ENCODE results near the gene FBXO47. TPM values are rescaled to one million over a fixed set of nuclear protein-coding genes. Genes with fewer than 3 reads are reported as not detected.

FBXO47 gene
- polyA plus RNA-seq, 4 donors = not detected

- no peak for DNase-seq (ENCODE audit: low read depth in 4 of 4, low spot score in 3 of 4)
These were observed 59.1 kb downstream of the FBXO47 start for GRCh38 chr17:38907930-38908675.

- DNase-seq (ENCODE audit: low read depth in 4 of 4, low spot score in 3 of 4) = no peak
These were observed 60.6 kb downstream of the FBXO47 start for GRCh38 chr17:38906460-38907228.

- DNase-seq (ENCODE audit: low read depth in 4 of 4, low spot score in 3 of 4) = no peak
These were observed 61.8 kb downstream of the FBXO47 start for GRCh38 chr17:38905375-38905774.

- DNase-seq (ENCODE audit: low read depth in 4 of 4, low spot score in 3 of 4) = no peak
These were observed 62.3 kb downstream of the FBXO47 start for GRCh38 chr17:38904892-38905291.

- no peak for DNase-seq (ENCODE audit: low read depth in 4 of 4, low spot score in 3 of 4)
These were observed 63.8 kb downstream of the FBXO47 start for GRCh38 chr17:38903404-38903803.

GRCh38 chr17:38900978-38901656 lies 66.1 kb downstream of the FBXO47 start:
- DNase-seq (ENCODE audit: low read depth in 4 of 4, low spot score in 3 of 4) = no peak

GRCh38 chr17:38899421-38899820 lies 67.8 kb downstream of the FBXO47 start:
- DNase-seq (ENCODE audit: low read depth in 4 of 4, low spot score in 3 of 4) = no peak

- DNase-seq (ENCODE audit: low read depth in 4 of 4, low spot score in 3 of 4) = no peak
These were observed 68.3 kb downstream of the FBXO47 start for GRCh38 chr17:38898812-38899348.

GRCh38 chr17:38898291-38898679 lies 68.9 kb downstream of the FBXO47 start:
- no peak for DNase-seq (ENCODE audit: low read depth in 4 of 4, low spot score in 3 of 4)

GRCh38 chr17:38897671-38898290 lies 69.4 kb downstream of the FBXO47 start:
- DNase-seq (ENCODE audit: low read depth in 4 of 4, low spot score in 3 of 4) = no peak

- no peak for DNase-seq (ENCODE audit: low read depth in 4 of 4, low spot score in 3 of 4)
These were observed 70.0 kb downstream of the FBXO47 start for GRCh38 chr17:38897176-38897575.

- DNase-seq (ENCODE audit: low read depth in 4 of 4, low spot score in 3 of 4) = no peak
These were observed 70.8 kb downstream of the FBXO47 start for GRCh38 chr17:38896346-38896954.

- no peak for DNase-seq (ENCODE audit: low read depth in 4 of 4, low spot score in 3 of 4)
These were observed 72.9 kb downstream of the FBXO47 start for GRCh38 chr17:38894276-38894675.

GRCh38 chr17:38893607-38894006 lies 73.6 kb downstream of the FBXO47 start:
- DNase-seq (ENCODE audit: low read depth in 4 of 4, low spot score in 3 of 4) = no peak

GRCh38 chr17:38893113-38893512 lies 74.1 kb downstream of the FBXO47 start:
- DNase-seq (ENCODE audit: low read depth in 4 of 4, low spot score in 3 of 4) = no peak

- DNase-seq (ENCODE audit: low read depth in 4 of 4, low spot score in 3 of 4) = no peak
These were observed 74.6 kb downstream of the FBXO47 start for GRCh38 chr17:38892620-38893019.

- DNase-seq (ENCODE audit: low read depth in 4 of 4, low spot score in 3 of 4) = no peak
These were observed 75.1 kb downstream of the FBXO47 start for GRCh38 chr17:38892083-38892482.

- DNase-seq (ENCODE audit: low read depth in 4 of 4, low spot score in 3 of 4) = no peak
These were observed 75.8 kb downstream of the FBXO47 start for GRCh38 chr17:38891441-38891840.

GRCh38 chr17:38890410-38890746 lies 76.8 kb downstream of the FBXO47 start:
- DNase-seq (ENCODE audit: low read depth in 4 of 4, low spot score in 3 of 4) = no peak

- no peak for DNase-seq (ENCODE audit: low read depth in 4 of 4, low spot score in 3 of 4)
These were observed 77.3 kb downstream of the FBXO47 start for GRCh38 chr17:38889745-38890409.

Measured in right renal pelvis (tissue), 4 donors.